Measurements from ENCODE around the gene TSEN34. TPM values are rescaled to one million over a fixed set of nuclear protein-coding genes. Genes with fewer than 3 reads are reported as not detected.

Gene TSEN34
- total and polyA plus RNA-seq, 2 experiments from 2014 or later = 36.6 to 53.4 TPM

DNA sequence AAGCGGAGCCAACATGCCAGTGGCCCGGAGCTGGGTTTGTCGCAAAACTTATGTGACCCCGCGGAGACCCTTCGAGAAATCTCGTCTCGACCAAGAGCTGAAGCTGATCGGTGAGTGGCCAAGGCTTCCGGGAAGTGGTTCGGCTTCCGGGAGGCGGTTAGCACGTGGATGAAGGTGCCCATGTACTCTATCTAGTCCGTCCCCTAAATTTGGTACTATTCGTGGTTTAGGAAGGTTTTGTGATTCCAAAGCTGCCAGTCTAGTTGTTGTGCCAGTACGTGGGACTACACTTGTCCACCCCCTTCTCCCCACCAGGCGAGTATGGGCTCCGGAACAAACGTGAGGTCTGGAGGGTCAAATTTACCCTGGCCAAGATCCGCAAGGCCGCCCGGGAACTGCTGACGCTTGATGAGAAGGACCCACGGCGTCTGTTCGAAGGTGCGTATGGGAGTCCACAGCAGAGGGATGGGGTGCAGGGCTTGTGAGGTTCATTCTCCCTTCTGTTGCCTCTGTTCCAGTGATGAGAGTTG is 10.1 kb downstream of the TSEN34 start:
- TF ChIP-seq CREB1 (CRISPR knock-in tag; IDR thresholded peaks at IDR 0.05; ENCODE audit: low read depth) = no peak
- TF ChIP-seq, protein P1, sequence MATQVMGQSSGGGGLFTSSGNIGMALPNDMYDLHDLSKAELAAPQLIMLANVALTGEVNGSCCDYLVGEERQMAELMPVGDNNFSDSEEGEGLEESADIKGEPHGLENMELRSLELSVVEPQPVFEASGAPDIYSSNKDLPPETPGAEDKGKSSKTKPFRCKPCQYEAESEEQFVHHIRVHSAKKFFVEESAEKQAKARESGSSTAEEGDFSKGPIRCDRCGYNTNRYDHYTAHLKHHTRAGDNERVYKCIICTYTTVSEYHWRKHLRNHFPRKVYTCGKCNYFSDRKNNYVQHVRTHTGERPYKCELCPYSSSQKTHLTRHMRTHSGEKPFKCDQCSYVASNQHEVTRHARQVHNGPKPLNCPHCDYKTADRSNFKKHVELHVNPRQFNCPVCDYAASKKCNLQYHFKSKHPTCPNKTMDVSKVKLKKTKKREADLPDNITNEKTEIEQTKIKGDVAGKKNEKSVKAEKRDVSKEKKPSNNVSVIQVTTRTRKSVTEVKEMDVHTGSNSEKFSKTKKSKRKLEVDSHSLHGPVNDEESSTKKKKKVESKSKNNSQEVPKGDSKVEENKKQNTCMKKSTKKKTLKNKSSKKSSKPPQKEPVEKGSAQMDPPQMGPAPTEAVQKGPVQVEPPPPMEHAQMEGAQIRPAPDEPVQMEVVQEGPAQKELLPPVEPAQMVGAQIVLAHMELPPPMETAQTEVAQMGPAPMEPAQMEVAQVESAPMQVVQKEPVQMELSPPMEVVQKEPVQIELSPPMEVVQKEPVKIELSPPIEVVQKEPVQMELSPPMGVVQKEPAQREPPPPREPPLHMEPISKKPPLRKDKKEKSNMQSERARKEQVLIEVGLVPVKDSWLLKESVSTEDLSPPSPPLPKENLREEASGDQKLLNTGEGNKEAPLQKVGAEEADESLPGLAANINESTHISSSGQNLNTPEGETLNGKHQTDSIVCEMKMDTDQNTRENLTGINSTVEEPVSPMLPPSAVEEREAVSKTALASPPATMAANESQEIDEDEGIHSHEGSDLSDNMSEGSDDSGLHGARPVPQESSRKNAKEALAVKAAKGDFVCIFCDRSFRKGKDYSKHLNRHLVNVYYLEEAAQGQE (IDR thresholded peaks at IDR 0.05; ENCODE audit: unreplicated experiment) = no peak
- TF ChIP-seq, protein P2, sequence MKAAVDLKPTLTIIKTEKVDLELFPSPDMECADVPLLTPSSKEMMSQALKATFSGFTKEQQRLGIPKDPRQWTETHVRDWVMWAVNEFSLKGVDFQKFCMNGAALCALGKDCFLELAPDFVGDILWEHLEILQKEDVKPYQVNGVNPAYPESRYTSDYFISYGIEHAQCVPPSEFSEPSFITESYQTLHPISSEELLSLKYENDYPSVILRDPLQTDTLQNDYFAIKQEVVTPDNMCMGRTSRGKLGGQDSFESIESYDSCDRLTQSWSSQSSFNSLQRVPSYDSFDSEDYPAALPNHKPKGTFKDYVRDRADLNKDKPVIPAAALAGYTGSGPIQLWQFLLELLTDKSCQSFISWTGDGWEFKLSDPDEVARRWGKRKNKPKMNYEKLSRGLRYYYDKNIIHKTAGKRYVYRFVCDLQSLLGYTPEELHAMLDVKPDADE (IDR thresholded peaks at IDR 0.05) = no peak
- no peak for TF ChIP-seq EZH2phosphoT487 (IDR thresholded peaks at IDR 0.05; ENCODE audit: unreplicated experiment)
- TF ChIP-seq JUNB (IDR thresholded peaks at IDR 0.05; ENCODE audit: unreplicated experiment) = no peak
- no peak for TF ChIP-seq EZH2 (IDR thresholded peaks at IDR 0.05; ENCODE audit: low read depth, unreplicated experiment)
- no peak for TF ChIP-seq ZNF114 (CRISPR knock-in tag; IDR thresholded peaks at IDR 0.05)
- no peak for TF ChIP-seq ZNF462 (CRISPR knock-in tag; IDR thresholded peaks at IDR 0.05)
- no peak for TF ChIP-seq ZNF331 (CRISPR knock-in tag; IDR thresholded peaks at IDR 0.05; ENCODE audit: low read depth)
- TF ChIP-seq NANOG (IDR thresholded peaks at IDR 0.05; ENCODE audit: borderline replicate concordance) = no peak
- TF ChIP-seq STAT1 (IDR thresholded peaks at IDR 0.05; ENCODE audit: unreplicated experiment) = no peak
- TF ChIP-seq CTCF (conservative IDR thresholded peaks at IDR 0.05; ENCODE audit: low read depth in 2 of 2) = no peak
- no peak for TF ChIP-seq POLR2AphosphoS5 (IDR thresholded peaks at IDR 0.05; ENCODE audit: low read depth)
- Histone ChIP-seq H3K9me2 (ENCODE audit: insufficient read depth) (no peaks in the 10 kb centered on the region), H3K27ac (ENCODE audit: low read depth) (peak overlapping the region; percentile 60), H3K36me3 (ENCODE audit: insufficient read depth) (peaks cover 54% of the 10 kb centered on the region), H3K4me2 (peak overlapping the region; percentile 100), H2AFZ (no peak overlapping the region), H4K20me1 (replicated peaks; ENCODE audit: insufficient read depth) (peaks cover 56% of the 10 kb centered on the region), H3F3A (replicated peaks; ENCODE audit: low read depth) (peaks cover 50% of the 10 kb centered on the region), H3K4me1 (ENCODE audit: insufficient read depth) (peaks cover 40% of the 10 kb centered on the region), H3K27me3 (ENCODE audit: insufficient read depth) (no peaks in the 10 kb centered on the region), H3K4me3 (peak overlapping the region; percentile 89), H3K79me2 (replicated peaks; ENCODE audit: insufficient read depth) (peaks cover 59% of the 10 kb centered on the region)
- peaks cover 38% of the 10 kb centered on the region for H3K4me1 Mint-ChIP-seq
- H3K9me3 Mint-ChIP-seq = peaks cover 4% of the 10 kb centered on the region
- H3K4me3 Mint-ChIP-seq = peak overlapping the region; percentile 96
- DNase-seq (ENCODE audit: low spot score) (no peak), ATAC-seq (no peak)
- H3K36me3 Mint-ChIP-seq (ENCODE audit: low read depth) = peaks cover 59% of the 10 kb centered on the region
- peaks cover 35% of the 10 kb centered on the region for H3K27me3 Mint-ChIP-seq (ENCODE audit: insufficient read depth, low read depth, poor library complexity)
- peak overlapping the region; percentile 100 for H3K27ac Mint-ChIP-seq

All from GM23338 (cell line).